Measurements from ENCODE around the gene WWOX.

Gene WWOX

DNA sequence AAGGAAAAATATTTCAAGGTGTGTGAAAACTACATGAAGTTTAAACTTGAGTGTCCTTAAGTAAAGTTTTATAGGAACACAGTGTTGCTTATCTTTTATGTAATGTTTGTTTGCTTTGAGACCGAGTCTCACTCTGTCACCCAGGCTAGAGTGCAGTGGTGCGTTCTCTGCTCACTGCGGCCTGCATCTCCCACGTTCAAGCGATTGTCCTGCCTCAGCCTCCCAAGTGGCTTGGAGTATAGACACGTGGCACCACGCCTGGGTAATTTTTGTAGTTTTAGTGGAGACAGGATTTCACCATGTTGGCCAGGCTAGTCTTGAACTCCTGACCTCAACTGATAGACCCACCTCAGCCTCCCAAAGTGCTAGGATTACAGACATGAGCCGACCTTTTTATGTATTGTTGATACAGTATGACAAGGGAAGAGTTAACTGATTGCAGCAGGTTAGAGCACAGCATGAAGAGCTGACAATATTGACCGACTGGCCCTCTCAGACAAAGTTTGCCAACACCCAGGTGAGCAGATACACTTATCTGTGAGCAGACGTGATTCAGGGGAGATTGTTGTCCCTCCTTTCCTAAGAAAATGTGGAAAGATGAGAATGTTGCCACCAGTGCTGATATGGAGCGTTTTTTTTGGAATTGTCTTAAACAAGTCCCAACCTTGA, 373.7 kb downstream of the WWOX start:
- no peak overlapping the region for H3K4me3 ChIP-seq (ENCODE audit: low read depth, low read length)
- DNase-seq (ENCODE audit: low read depth) = peak; percentile 78
- TF ChIP-seq, protein P1, sequence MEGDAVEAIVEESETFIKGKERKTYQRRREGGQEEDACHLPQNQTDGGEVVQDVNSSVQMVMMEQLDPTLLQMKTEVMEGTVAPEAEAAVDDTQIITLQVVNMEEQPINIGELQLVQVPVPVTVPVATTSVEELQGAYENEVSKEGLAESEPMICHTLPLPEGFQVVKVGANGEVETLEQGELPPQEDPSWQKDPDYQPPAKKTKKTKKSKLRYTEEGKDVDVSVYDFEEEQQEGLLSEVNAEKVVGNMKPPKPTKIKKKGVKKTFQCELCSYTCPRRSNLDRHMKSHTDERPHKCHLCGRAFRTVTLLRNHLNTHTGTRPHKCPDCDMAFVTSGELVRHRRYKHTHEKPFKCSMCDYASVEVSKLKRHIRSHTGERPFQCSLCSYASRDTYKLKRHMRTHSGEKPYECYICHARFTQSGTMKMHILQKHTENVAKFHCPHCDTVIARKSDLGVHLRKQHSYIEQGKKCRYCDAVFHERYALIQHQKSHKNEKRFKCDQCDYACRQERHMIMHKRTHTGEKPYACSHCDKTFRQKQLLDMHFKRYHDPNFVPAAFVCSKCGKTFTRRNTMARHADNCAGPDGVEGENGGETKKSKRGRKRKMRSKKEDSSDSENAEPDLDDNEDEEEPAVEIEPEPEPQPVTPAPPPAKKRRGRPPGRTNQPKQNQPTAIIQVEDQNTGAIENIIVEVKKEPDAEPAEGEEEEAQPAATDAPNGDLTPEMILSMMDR (IDR thresholded peaks at IDR 0.05; ENCODE audit: control insufficient read depth, extremely low read depth, insufficient read depth) = no peak

DNA sequence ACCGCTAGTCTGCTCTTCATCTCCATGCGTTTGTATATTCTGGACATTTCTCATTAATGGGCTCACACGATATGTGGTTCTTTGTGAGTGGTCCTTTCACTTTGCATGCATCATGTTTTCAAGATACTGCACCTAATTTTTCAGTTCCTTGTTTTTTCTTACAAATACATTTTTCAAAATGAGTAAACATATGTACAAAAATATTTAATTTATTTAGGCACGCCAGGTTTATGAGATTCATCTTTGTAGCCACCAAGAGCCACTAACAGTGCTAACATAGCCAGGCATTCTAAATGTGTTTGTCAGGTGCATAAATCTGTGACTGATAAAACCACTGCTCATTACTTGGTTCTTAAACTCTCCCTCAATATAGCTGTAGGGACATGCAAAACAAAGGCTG, 375.3 kb downstream of the WWOX start:
- DNase-seq (ENCODE audit: low read depth) = no peak
- TF ChIP-seq, protein P1 (IDR thresholded peaks at IDR 0.05; ENCODE audit: control insufficient read depth, extremely low read depth, insufficient read depth) = no peak
- H3K4me3 ChIP-seq (ENCODE audit: low read depth, low read length) = no peak overlapping the region

DNA sequence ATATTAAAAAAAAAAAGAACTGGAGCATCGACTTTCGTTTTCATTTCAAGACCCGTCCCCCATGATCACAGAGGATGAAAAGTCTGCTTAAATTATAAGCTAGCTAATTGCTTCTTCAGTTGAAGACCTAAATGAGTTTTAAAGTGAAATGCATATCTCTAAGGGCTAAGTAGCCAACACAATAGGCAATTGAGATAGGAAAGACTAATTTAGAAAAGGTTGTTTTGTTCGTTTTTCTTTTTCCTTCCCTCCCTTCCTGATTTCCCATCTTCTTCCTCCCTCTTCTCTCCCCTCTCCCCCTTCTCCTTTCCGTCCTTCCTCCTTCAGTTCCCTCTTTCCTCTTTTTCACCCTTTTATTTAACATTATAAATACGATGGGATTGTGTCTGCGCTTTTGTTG, 377.2 kb downstream of the WWOX start:
- no peak for DNase-seq (ENCODE audit: low read depth)

DNA sequence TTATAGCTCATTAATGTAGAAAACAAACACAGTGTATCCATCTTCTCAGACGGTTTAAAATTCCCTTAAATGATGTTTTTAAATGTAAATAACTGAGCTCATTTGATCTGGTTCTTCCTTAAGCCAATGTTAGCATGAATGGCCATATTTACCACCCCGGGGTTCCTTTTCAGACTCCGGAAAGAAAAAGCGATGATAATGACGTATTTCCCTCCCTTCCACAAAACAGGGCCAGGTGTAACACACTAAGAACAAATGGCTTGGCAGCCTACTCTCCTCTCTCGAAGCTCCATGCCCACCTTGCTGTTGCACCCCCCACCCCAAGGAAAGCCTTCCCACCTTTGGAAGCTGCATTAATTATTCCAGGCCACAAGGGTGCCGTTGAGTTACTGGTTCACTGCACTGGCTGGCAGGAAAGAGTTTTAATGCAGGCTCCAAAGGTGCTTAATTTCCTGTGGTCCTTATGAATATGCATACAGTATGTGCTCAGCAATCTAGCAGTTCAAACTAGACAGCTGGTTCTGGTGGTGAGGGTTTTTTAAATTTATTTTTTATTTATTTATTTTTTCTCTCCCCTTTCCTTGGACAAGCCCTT, 378.9 kb downstream of the WWOX start:
- no peak for DNase-seq (ENCODE audit: low read depth)
- TF ChIP-seq, protein P1 (IDR thresholded peaks at IDR 0.05; ENCODE audit: control insufficient read depth, extremely low read depth, insufficient read depth) = peak; percentile 36
- H3K4me3 ChIP-seq (ENCODE audit: low read depth, low read length) = no peak overlapping the region

More for the DNA sequence above, 377.2 kb downstream of the WWOX start:
- no peak overlapping the region for H3K4me3 ChIP-seq (ENCODE audit: low read depth, low read length)
- TF ChIP-seq, protein P1 (IDR thresholded peaks at IDR 0.05; ENCODE audit: control insufficient read depth, extremely low read depth, insufficient read depth) = no peak

DNA sequence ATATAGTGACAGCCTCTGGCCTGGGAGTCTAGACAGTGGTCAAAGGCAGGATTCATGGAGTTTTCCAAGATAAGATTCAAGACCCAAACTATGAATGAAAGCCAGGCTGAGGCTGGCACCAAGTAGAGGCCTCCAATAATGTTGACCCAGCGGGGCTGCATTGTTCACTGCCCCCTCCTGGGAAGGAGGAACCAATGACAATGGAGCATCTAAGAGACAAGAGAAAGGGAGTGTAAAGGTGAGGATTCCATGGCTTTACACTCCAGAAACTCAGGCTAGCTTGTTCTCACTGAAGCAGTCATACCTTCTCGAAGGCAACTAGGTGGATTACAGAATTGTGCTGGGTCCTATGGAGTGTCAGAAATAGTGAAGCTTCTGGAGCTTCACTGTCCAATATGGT, 380.3 kb downstream of the WWOX start:
- TF ChIP-seq, protein P1 (IDR thresholded peaks at IDR 0.05; ENCODE audit: control insufficient read depth, extremely low read depth, insufficient read depth) = no peak
- DNase-seq (ENCODE audit: low read depth) = no peak
- no peak overlapping the region for H3K4me3 ChIP-seq (ENCODE audit: low read depth, low read length)

DNA sequence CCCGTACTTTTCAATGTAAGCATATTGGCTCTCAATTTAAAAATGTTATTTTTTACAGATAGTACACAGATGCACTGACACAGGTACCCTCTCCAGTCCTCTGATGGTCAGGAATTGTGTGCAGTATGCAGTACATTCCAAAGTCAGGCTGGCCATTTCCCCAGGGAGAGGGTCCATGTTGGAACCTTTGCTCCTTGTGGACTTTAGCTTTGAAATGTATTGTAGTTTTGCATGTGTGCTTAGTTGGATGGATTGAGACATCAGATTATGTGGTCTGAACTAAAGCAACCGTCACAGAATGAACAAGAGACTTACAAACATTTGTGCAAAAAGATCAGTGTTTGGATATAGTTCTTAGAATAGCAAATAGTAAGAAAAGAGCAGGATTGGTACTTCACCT, 381.1 kb downstream of the WWOX start:
- no peak overlapping the region for H3K4me3 ChIP-seq (ENCODE audit: low read depth, low read length)
- TF ChIP-seq, protein P1 (IDR thresholded peaks at IDR 0.05; ENCODE audit: control insufficient read depth, extremely low read depth, insufficient read depth) = no peak
- no peak for DNase-seq (ENCODE audit: low read depth)

Data from LNCaP clone FGC (cell line).